Embryonic facial prominence (tissue), 1 donor: ENCODE data around the gene PCDHB14.
"Not testable (repeated sequence)": the region's sequence is repeated elsewhere in the genome, so short reads cannot be mapped to it uniquely, and the experiment has no call there.

Experiments
- DNase-seq: peaks from one replicate; pipeline ENCODE4 v3.0.0-alpha.2; 2016; ENCODE audit errors: extremely low spot score

Gene PCDHB14

GRCh38 chr5:141223112-141223783, at the start of gene PCDHB14:
PCDHB14 (plus strand) TSS chr5:141223343; CDS start chr5:141223506, 163 bp downstream.
- no peak for DNase-seq

GRCh38 chr5:141174291-141175104, 48.6 kb upstream of the PCDHB14 start:
- not testable (repeated sequence) for DNase-seq

GRCh38 chr5:141175933-141176332, 47.2 kb upstream of the PCDHB14 start:
- DNase-seq: no peak

- DNase-seq: not testable (repeated sequence)
Observed at GRCh38 chr5:141177577-141178191, 45.5 kb upstream of the PCDHB14 start, which contains the start of gene PCDHB8. PCDHB8 (plus strand) TSS chr5:141177790; CDS start chr5:141178035, 245 bp downstream.

GRCh38 chr5:141179371-141179770, 43.8 kb upstream of the PCDHB14 start:
- not testable (repeated sequence) for DNase-seq

GRCh38 chr5:141179876-141180275, 43.3 kb upstream of the PCDHB14 start:
- not testable (repeated sequence) for DNase-seq

- DNase-seq: no peak
Observed at GRCh38 chr5:141180313-141180712, 42.8 kb upstream of the PCDHB14 start.

- DNase-seq: no peak
Observed at GRCh38 chr5:141182248-141182647, 40.9 kb upstream of the PCDHB14 start, which contains the start of gene PCDHB16. PCDHB16 (plus strand) TSS chr5:141182387; CDS start chr5:141182560, 173 bp downstream.

GRCh38 chr5:141184117-141184855, 38.9 kb upstream of the PCDHB14 start:
- DNase-seq: not testable (repeated sequence)

- DNase-seq: no peak
Observed at GRCh38 chr5:141186897-141187512, 36.1 kb upstream of the PCDHB14 start, which contains the start of gene PCDHB9. PCDHB9 (plus strand) TSS chr5:141187161; CDS start chr5:141187319, 158 bp downstream.

- not testable (repeated sequence) for DNase-seq
Observed at GRCh38 chr5:141188682-141189081, 34.5 kb upstream of the PCDHB14 start.

- not testable (repeated sequence) for DNase-seq
Observed at GRCh38 chr5:141189131-141189530, 34.0 kb upstream of the PCDHB14 start.

- no peak for DNase-seq
Observed at GRCh38 chr5:141192110-141192725, 30.9 kb upstream of the PCDHB14 start, which contains the start of gene PCDHB10. PCDHB10 (plus strand) TSS chr5:141192353; CDS start chr5:141192553, 200 bp downstream.

- not testable (repeated sequence) for DNase-seq
Observed at GRCh38 chr5:141194332-141194731, 28.8 kb upstream of the PCDHB14 start.

GRCh38 chr5:141196363-141196762, 26.8 kb upstream of the PCDHB14 start:
- DNase-seq: no peak

- no peak for DNase-seq
Observed at GRCh38 chr5:141199359-141200235, 23.5 kb upstream of the PCDHB14 start, which contains the start of gene PCDHB11. PCDHB11 (plus strand) TSS chr5:141199627; CDS start chr5:141199775, 148 bp downstream.

- not testable (repeated sequence) for DNase-seq
Observed at GRCh38 chr5:141201126-141201525, 22.0 kb upstream of the PCDHB14 start.

- DNase-seq: not testable (repeated sequence)
Observed at GRCh38 chr5:141201646-141202045, 21.5 kb upstream of the PCDHB14 start.

- DNase-seq: no peak
Observed at GRCh38 chr5:141208478-141208877, 14.7 kb upstream of the PCDHB14 start, which contains the start of gene PCDHB12. PCDHB12 (plus strand) TSS chr5:141208719; CDS start chr5:141208908, 189 bp downstream.
